HT-29 (cell line): ENCODE results near the gene ALDH3B1. TPM values are rescaled to one million over a fixed set of nuclear protein-coding genes. Genes with fewer than 3 reads are reported as not detected.
"Not testable (repeated sequence)": the region's sequence is repeated elsewhere in the genome, so short reads cannot be mapped to it uniquely, and the experiment has no call there.

ENCODE experiments used
- DNase-seq: peaks from one replicate; pipeline ENCODE4 v3.0.0-alpha.2; 2015; ENCODE audit warnings: low spot score
- total RNA-seq: library from RNA; depleted of rRNA; stranded (reverse); fragments of >200 nt; shearing (Covaris generic); gene quantifications from 2 replicates; pipeline ENCODE4 v1.2.3, GENCODE V29; 2014; rRNA removed

The ALDH3B1 gene
- 108 and 113 TPM in 2 replicates for total RNA-seq

GRCh38 chr11:68010090-68011041 is at the start of gene ALDH3B1:
ALDH3B1 (plus strand) TSS chr11:68010327; CDS start chr11:68015298, 4,971 bp downstream.
- peak; percentile 96 for DNase-seq

- not testable (repeated sequence) for DNase-seq
These were observed 46.9 kb upstream of the ALDH3B1 start for GRCh38 chr11:67963217-67963616.

- DNase-seq = not testable (repeated sequence)
These were observed 46.2 kb upstream of the ALDH3B1 start for GRCh38 chr11:67963879-67964278.

GRCh38 chr11:67964746-67965145 is 45.4 kb upstream of the ALDH3B1 start:
- DNase-seq = not testable (repeated sequence)

GRCh38 chr11:67965830-67966348 is 44.2 kb upstream of the ALDH3B1 start:
- DNase-seq = not testable (repeated sequence)

GRCh38 chr11:67974746-67975145 is 35.4 kb upstream of the ALDH3B1 start:
- not testable (repeated sequence) for DNase-seq

- DNase-seq = peak; percentile 93
These were observed 31.2 kb upstream of the ALDH3B1 start for GRCh38 chr11:67978766-67979418.

GRCh38 chr11:67981226-67981625 is 28.9 kb upstream of the ALDH3B1 start:
- DNase-seq = not testable (repeated sequence)

- not testable (repeated sequence) for DNase-seq
These were observed 27.8 kb upstream of the ALDH3B1 start for GRCh38 chr11:67982255-67982857.

- DNase-seq = no peak
These were observed 26.2 kb upstream of the ALDH3B1 start for GRCh38 chr11:67983951-67984350.

- not testable (repeated sequence) for DNase-seq
These were observed 24.8 kb upstream of the ALDH3B1 start for GRCh38 chr11:67985302-67985701.

GRCh38 chr11:67990546-67991346 is 19.4 kb upstream of the ALDH3B1 start:
- DNase-seq = peak; percentile 37

GRCh38 chr11:67991347-67992121 is 18.6 kb upstream of the ALDH3B1 start:
- DNase-seq = not testable (repeated sequence)

- peak; percentile 50 for DNase-seq
These were observed 16.3 kb upstream of the ALDH3B1 start for GRCh38 chr11:67993821-67994220.

GRCh38 chr11:67994387-67994786 is 15.7 kb upstream of the ALDH3B1 start:
- not testable (repeated sequence) for DNase-seq

- not testable (repeated sequence) for DNase-seq
These were observed 15.0 kb upstream of the ALDH3B1 start for GRCh38 chr11:67995129-67995528.

GRCh38 chr11:67995579-67995978 is 14.5 kb upstream of the ALDH3B1 start:
- DNase-seq = not testable (repeated sequence)

- DNase-seq = no peak
These were observed 14.1 kb upstream of the ALDH3B1 start for GRCh38 chr11:67996051-67996450.

- peak; percentile 95 for DNase-seq
These were observed 13.3 kb upstream of the ALDH3B1 start for GRCh38 chr11:67996622-67997474.
